Stimulated activated CD8-positive, alpha-beta memory T cell treated with anti-CD3 and anti-CD28 coated beads, Interleukin-2, amount 100 ng/mL, for 1 hour (primary cell): ENCODE data around the gene SPIRE1.
"Not testable (repeated sequence)": the region's sequence is repeated elsewhere in the genome, so short reads cannot be mapped to it uniquely, and the experiment has no call there.

Experiments used
- DNase-seq, 2 donors: peaks; one replicate each; pipeline ENCODE4 v3.0.0-alpha.2; 2020; ENCODE audit warnings: low read depth in 2 of 2

SPIRE1 gene

GRCh38 chr18:12598181-12598930 lies 59.6 kb downstream of the SPIRE1 start:
- no peak for DNase-seq

- no peak for DNase-seq
These were observed 60.1 kb downstream of the SPIRE1 start for GRCh38 chr18:12597760-12598159.

DNA sequence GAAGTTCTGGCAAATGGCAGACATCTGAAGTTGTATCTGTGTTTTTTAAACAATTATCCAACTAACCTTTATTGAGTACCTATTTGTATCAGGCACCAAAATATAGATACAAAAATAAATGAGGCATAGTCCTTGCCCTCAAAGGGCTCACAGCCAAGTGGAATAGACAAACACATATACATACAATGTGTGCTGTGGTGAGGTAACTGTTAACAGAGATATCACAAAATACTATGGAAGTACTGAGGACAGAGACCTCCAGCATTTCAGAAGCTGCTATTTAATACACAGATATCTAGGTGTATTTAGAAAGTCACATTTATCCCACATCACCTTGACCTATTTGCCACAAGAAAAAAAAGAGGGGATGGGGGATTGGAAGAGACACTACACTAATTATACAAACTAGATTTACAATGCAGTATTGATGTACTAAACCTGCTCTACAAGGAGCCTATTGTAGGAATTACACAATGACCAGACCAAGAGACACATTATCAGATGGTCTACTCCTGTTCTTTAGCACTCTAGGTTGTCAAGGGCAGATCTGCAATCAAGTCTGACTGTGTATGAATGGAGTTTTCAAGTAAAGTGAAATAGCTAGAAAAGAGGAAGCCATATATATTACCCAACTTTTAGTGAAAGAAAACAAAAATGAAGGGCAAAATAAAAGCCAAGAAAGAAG lies 62.2 kb downstream of the SPIRE1 start:
- no peak for DNase-seq

GRCh38 chr18:12593866-12594265 lies 64.0 kb downstream of the SPIRE1 start:
- no peak for DNase-seq

DNA sequence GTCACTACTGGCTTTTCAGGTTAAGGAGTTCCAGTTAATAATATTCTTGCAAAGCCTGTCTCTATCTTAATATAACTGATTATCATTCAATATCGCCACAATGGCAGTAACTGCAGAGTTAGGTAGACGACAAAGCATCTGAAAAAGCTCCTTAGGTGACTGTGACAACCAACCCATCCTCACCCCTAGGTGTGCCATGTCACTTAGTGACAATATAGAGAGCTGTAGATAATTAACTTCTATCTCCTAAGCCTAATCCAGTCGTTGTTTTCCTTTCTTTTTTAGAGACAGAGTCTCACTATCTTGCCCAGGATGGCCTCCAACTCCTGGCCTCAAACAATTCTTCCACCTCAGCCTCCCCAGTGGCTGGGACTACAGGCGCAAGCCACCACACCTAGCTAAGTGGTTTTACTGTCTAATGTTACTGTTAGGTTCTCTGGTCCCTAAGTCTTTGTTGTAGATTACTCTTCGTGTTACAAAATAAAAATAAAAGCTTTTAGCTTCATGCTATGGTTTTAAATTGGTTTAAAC lies 65.2 kb downstream of the SPIRE1 start:
- no peak for DNase-seq

- DNase-seq = no peak
These were observed 68.5 kb downstream of the SPIRE1 start for GRCh38 chr18:12589448-12589847.

DNA sequence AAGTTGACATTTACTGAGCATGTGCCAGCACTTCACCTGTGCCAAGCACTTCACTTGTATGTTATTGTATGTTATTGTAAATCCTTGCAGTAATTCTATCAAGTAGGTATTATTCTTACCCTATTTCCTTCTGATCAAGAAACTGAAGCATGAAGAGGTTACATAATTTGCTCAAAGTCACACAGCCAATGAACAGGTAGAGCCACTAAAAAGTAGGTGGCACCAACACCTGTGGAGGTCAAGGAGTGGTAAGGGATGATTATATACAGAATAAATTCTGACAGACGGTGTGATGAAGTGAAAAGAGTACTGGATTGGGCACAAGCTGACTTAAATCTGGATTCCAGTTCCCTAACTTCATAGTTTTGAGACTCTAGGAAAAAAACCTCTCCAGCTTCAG lies 71.0 kb downstream of the SPIRE1 start:
- no peak for DNase-seq

DNA sequence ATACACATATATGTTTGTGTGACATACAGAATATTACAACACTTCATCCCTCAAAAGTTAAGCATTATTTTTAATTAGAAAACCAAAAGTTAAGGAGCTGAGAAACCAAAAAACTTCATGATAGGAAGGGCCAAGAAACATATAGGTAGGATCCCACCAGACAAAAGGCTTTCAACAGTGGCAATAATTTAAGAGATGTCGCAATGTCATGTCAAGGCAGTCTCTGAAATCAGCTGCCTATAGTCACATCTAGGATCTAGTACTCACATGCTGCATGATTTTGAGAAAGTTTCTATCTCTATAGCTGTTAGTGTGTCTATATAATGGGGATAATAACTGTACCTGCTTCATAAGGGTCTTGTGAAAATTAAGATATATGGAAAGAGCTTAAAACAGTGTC lies 72.7 kb downstream of the SPIRE1 start:
- DNase-seq = no peak

- no peak for DNase-seq
These were observed 77.1 kb downstream of the SPIRE1 start for GRCh38 chr18:12580630-12581342.

DNA sequence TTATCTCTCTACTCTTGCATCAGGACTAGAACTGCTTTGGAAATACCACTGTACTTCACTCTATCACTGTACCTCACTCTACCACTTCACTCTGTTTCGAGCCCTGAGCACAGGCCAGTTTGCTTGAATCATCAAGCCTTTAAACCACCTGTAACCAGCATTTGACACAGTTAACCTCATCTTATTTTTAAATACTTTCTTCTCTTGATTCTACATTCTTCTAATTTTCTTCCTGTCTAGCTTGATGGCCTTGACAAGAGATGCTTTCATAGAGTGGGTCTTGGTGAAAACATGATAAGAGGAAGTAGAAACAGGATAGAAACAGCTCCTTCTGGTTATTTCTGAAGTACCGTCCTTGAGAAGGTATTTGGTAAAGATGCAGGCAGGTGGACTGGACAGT lies 78.1 kb downstream of the SPIRE1 start:
- no peak for DNase-seq

DNA sequence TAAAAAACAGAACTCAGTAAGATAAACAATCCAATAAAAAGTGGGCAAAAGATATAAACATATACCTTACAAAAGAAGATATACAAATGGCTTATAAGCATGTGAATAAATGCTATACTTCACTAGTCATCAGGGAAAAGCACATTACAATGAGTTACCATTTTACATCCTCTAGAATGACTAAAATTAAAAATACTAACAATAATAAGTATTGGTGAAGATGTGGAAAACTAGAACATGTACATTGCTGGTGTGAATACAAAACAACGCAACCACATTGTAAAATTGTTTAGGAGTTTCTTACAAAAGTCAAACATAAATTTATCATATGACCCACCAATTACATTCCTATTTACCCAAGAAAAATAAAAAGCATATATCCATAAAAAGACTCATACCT lies 80.1 kb downstream of the SPIRE1 start:
- no peak for DNase-seq

- DNase-seq = no peak
These were observed 83.3 kb downstream of the SPIRE1 start for GRCh38 chr18:12574494-12575185.

DNA sequence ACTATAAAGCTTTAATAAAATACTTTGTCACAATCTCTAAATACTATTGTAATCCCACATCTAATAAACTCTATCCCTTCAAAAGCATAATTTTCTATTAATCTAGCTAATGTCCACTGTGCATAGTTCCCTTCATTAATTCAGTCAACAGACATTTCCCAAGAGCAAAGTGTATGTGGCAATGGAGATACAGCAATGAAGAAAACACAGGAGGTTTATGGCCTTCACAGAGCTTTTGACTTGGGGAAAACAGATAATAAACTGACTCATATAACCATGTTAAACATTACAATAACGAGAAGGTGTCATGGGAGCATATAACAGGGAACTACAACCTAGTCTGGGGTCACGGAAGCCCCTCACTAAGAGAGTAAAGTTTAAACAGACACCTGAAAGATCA lies 86.3 kb downstream of the SPIRE1 start:
- no peak for DNase-seq

DNA sequence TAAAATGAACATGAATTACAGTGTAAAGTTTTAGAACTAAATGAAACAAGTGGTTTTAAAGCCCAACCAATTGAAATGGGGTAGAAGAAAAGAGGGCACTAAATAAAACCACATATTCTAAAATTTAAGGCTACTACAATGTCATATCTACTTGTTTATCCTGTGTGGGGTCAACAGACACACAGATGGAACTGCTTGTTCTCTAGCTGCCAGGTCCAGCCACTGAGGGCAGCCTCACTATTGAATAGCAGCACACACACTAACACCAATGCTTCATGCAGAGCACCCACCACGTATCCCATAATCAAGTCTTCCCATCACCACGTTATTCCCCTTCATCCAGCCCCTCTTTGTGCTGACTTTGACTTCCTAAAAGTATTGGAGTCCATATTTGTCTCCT lies 88.1 kb downstream of the SPIRE1 start:
- DNase-seq = no peak

GRCh38 chr18:12567849-12568248 lies 90.1 kb downstream of the SPIRE1 start:
- DNase-seq = no peak

GRCh38 chr18:12564861-12565260 lies 93.0 kb downstream of the SPIRE1 start:
- no peak for DNase-seq

DNA sequence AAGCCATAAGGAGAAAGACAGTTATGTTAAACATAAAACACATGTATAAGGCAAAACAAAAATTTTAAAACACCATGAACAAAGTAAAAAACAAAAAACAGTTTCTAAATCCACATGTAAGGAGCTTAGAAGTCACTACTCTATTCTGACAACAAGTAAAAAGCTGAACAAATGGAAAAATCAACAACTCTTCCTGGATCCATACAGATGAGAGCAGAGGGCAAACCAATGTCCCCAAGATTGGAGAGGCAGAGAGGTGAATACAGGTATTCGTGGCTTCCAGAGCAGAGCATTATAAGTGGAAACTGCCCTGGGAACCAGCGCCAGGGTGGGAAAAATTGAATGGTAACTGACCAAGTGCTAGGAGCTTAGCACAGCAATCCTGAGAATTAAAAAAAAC lies 93.5 kb downstream of the SPIRE1 start:
- DNase-seq = no peak

DNA sequence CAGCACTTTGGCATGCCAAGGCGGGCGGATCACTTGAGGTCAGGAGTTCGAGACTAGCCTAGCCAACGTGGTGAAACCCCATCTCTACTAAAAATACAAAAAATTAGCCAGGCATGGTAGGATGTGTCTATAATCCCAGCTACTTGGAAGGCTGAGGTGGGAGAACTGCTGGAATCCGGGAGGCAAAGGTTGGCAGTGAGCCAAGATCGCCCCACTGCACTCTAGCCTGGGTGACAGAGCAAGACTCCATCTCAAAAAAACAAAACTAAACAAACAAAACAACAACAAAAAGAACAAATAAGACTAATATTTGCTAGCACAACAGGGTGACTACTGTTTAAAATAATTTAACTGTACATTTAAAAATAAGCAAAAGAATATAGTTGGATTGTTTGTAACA lies 97.3 kb downstream of the SPIRE1 start:
- not testable (repeated sequence) for DNase-seq

DNA sequence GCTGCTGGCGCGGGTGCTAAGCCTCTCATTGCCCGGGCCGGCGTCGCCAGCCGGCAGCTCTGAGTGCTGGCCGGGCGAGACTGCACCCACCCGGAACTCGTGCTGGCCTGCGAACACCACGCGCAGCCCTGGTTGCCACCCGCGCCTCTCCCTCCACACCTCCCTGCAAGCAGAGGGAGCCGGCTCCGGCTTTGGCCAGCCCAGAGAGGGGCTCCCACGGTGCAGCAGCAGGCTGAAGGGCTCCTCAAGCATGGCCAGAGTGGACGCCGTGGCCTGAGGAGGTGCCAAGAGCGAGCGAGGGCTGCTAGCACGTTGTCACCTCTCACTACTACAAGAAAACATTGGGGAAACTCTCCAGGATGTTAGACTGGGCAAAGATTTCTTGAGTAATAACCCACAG lies 98.6 kb downstream of the SPIRE1 start:
- DNase-seq = no peak

DNA sequence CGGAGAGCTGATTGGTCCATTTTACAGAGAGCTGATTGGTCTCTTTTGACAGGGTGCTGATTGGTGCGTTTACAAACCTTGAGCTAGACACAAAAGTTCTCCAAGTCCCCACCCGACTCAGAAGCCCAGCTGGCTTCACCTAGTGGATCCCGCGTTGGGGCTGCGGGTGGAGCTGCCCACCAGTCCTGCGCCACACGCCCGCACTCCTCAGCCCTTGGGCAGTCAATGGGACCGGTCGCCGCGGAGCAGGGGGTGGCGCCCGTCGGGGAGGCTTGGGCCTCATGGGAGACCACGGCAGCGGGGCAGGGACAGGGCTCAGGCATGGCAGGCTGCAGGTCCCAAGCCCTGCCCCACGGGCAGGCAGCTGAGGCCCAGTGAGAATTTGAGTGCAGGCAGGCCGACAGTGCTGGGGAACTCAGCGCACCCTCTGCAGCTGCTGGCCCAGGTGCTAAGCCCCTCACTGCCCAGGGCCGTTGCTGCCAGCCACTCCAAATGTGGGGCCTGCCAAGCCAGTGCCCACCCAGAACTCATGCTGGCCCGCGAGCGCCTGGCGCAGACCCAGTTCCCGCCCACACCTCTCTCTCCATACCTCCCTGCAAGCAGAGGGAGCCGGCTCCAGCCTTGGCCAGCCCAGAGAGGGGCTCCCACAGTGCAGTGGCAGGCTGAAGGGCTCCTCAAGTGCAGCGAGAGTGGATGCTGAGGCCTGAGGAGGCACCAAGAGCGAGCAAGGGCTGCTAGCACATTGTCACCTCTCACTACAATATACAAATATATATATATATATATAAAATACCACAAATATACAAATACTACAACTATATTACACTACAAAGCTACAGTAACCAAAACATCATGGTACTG lies 100.7 kb downstream of the SPIRE1 start:
- no peak for DNase-seq

DNA sequence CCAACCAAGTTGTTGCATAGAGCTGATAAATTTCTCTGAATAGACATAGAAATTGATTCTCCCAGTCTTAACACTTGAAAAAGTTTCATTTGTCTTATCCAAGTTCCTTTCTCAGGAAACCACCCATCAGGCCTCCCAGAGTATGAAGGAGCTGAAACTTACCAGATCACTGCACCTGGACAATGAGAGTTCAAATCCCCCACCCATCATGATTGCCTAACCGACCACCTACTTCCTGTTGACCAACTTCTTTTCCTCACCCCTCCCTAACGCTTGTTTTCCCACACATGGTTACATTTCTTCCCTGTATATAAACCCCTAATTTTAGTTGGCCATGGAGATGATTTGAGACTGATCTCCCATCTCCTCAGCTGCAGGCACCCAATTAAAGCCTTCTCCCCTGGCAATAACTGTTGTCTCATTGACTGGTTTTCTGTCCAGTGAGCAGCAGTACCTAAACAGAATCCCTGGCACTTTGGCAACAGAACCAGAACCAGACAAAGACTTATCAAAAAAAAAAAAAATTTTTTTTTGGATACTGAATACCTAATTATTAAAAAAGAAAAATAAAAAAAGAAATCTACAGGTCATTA lies 103.0 kb downstream of the SPIRE1 start:
- DNase-seq = no peak
